ENCODE data around the gene MDGA2. TPM values are rescaled to one million over a fixed set of nuclear protein-coding genes. Genes with fewer than 3 reads are reported as not detected.

The MDGA2 gene
- total RNA-seq: not detected
- 0.02 TPM for total RNA-seq (2013)
- 0 to 0.10 (median 0) reads per million in 29 experiments for total RNA-seq

GRCh38 chr14:47675466-47676314 is at the start of gene MDGA2:
MDGA2 (minus strand) TSS chr14:47675605.
- H3K27me3 ChIP-seq (replicated peaks in 1 of 2; ENCODE audit: control insufficient read depth in 2 of 2, extremely low read depth in 1 of 2, insufficient read depth in 2 of 2, low read length in 1 of 2): peaks cover 16 to 34% of the 10 kb centered on the region in 2 experiments
- Mint-ChIP-seq H3K4me3 (no peak within 1 kb of the TSS), H3K9me3 (peaks cover 0 to 3% (median 0%) of the 10 kb centered on the region in 3 donors), H3K27ac (no peak within 1 kb of the TSS), H3K27me3 (peaks cover 26 to 36% of the 10 kb centered on the region in 2 donors), H3K4me1 (peaks cover 0 to 4% (median 0%) of the 10 kb centered on the region in 3 donors), H3K36me3 (no peaks in the 10 kb centered on the region)
- POLR2A ChIA-PET: no interaction called here
- 6% methylated on average over 87 of the region's 90 CpGs for WGBS (ENCODE audit: insufficient coverage)
- no peak for DNase-seq
- H3K4me3 ChIP-seq (ENCODE audit: control insufficient read depth in 1 of 2, extremely low read depth in 1 of 2, low read length in 1 of 2): no peak within 1 kb of the TSS
- no peaks in the 10 kb centered on the region for H3K9me3 ChIP-seq
- CTCF ChIA-PET: no interaction called here
- no peaks in the 10 kb centered on the region for H3K36me3 ChIP-seq (ENCODE audit: control insufficient read depth in 2 of 2, extremely low read depth in 1 of 2, insufficient read depth in 1 of 2, low read length in 1 of 2)
- no peak within 1 kb of the TSS for H3K27ac ChIP-seq (ENCODE audit: low read length)
- peak in 1 of 4 experiments; percentile 7 for ATAC-seq (replicated peaks in 1 of 4)
- no peaks in the 10 kb centered on the region for H3K4me1 ChIP-seq (ENCODE audit: control insufficient read depth in 1 of 2, extremely low read depth in 1 of 2, insufficient read depth in 2 of 2, low read length in 2 of 2)

GRCh38 chr14:47722929-47723693 is 47.7 kb upstream of the MDGA2 start:
- CTCF ChIA-PET: no interaction called here
- Histone ChIP-seq H3K9me3 (no peaks in the 10 kb centered on the region), H3K27ac (ENCODE audit: low read length) (no peak overlapping the region), H3K27me3 (replicated peaks in 1 of 2; ENCODE audit: control insufficient read depth in 2 of 2, extremely low read depth in 1 of 2, insufficient read depth in 2 of 2, low read length in 1 of 2) (no peaks in the 10 kb centered on the region), H3K4me1 (ENCODE audit: control insufficient read depth in 1 of 2, extremely low read depth in 1 of 2, insufficient read depth in 2 of 2, low read length in 2 of 2) (no peaks in the 10 kb centered on the region), H3K36me3 (ENCODE audit: control insufficient read depth in 2 of 2, extremely low read depth in 1 of 2, insufficient read depth in 1 of 2, low read length in 1 of 2) (no peaks in the 10 kb centered on the region), H3K4me3 (ENCODE audit: control insufficient read depth in 1 of 2, extremely low read depth in 1 of 2, low read length in 1 of 2) (no peak overlapping the region)
- peaks cover 0 to 6% (median 0%) of the 10 kb centered on the region in 3 donors for H3K9me3 Mint-ChIP-seq
- H3K36me3 Mint-ChIP-seq: no peaks in the 10 kb centered on the region
- ATAC-seq (replicated peaks in 1 of 4) (no peak), DNase-seq (no peak)
- POLR2A ChIA-PET: no interaction called here
- no peak overlapping the region for H3K27ac Mint-ChIP-seq
- H3K27me3 Mint-ChIP-seq: no peaks in the 10 kb centered on the region
- H3K4me1 Mint-ChIP-seq: no peaks in the 10 kb centered on the region
- WGBS (ENCODE audit: insufficient coverage): 56% methylated on average over 2 of the region's 2 CpGs
- H3K4me3 Mint-ChIP-seq: no peak overlapping the region

DNA sequence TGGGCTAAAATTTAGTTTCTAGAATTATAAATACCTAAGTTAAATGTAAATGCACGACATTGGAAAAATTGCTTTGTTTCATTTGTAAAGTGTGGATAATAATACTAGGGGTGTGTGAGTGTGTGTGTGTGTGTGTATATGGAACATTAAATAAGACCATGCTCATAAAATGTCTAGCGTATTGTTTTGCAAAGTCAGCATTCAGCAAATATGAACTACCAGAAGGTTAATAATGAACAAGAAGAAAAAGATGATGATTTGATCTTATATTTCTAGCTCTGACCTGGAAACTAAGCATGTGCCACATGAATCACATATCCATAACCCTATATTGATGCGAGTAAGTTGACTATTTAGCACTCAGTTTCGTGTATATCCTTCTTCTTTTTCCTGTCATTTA is 44.9 kb upstream of the MDGA2 start:
- H3K4me3 ChIP-seq (ENCODE audit: control insufficient read depth in 1 of 2, extremely low read depth in 1 of 2, low read length in 1 of 2): no peak overlapping the region
- CTCF ChIA-PET: interaction anchor here in 1 of 2 donors (0.7 kb wide), 1 partner anchor 64 kb away, joined by 3 read pairs; no protein-coding TSS in a partner anchor
- H3K4me1 ChIP-seq (ENCODE audit: control insufficient read depth in 1 of 2, extremely low read depth in 1 of 2, insufficient read depth in 2 of 2, low read length in 2 of 2): no peaks in the 10 kb centered on the region
- no peak overlapping the region for H3K4me3 Mint-ChIP-seq
- no peaks in the 10 kb centered on the region for H3K9me3 ChIP-seq
- WGBS (ENCODE audit: insufficient coverage): 100% methylated on average over 2 of the region's 4 CpGs
- H3K36me3 Mint-ChIP-seq: no peaks in the 10 kb centered on the region
- H3K36me3 ChIP-seq (ENCODE audit: control insufficient read depth in 2 of 2, extremely low read depth in 1 of 2, insufficient read depth in 1 of 2, low read length in 1 of 2): no peaks in the 10 kb centered on the region
- H3K27me3 Mint-ChIP-seq: no peaks in the 10 kb centered on the region
- POLR2A ChIA-PET: no interaction called here
- peaks cover 7 to 9% (median 7%) of the 10 kb centered on the region in 3 donors for H3K9me3 Mint-ChIP-seq
- DNase-seq (no peak), ATAC-seq (replicated peaks in 1 of 4) (no peak)
- no peaks in the 10 kb centered on the region for H3K4me1 Mint-ChIP-seq
- H3K27me3 ChIP-seq (replicated peaks in 1 of 2; ENCODE audit: control insufficient read depth in 2 of 2, extremely low read depth in 1 of 2, insufficient read depth in 2 of 2, low read length in 1 of 2): no peaks in the 10 kb centered on the region
- no peak overlapping the region for H3K27ac ChIP-seq (ENCODE audit: low read length)
- no peak overlapping the region for H3K27ac Mint-ChIP-seq

GRCh38 chr14:47715330-47715729 is 39.9 kb upstream of the MDGA2 start:
- WGBS (ENCODE audit: insufficient coverage): no CpG with 5 or more reads among the region's 3 CpGs
- ChIA-PET CTCF (no interaction called here), POLR2A (no interaction called here)
- Histone ChIP-seq H3K27me3 (replicated peaks in 1 of 2; ENCODE audit: control insufficient read depth in 2 of 2, extremely low read depth in 1 of 2, insufficient read depth in 2 of 2, low read length in 1 of 2) (no peaks in the 10 kb centered on the region), H3K4me3 (ENCODE audit: control insufficient read depth in 1 of 2, extremely low read depth in 1 of 2, low read length in 1 of 2) (no peak overlapping the region), H3K27ac (ENCODE audit: low read length) (no peak overlapping the region), H3K36me3 (ENCODE audit: control insufficient read depth in 2 of 2, extremely low read depth in 1 of 2, insufficient read depth in 1 of 2, low read length in 1 of 2) (no peaks in the 10 kb centered on the region), H3K9me3 (no peaks in the 10 kb centered on the region), H3K4me1 (ENCODE audit: control insufficient read depth in 1 of 2, extremely low read depth in 1 of 2, insufficient read depth in 2 of 2, low read length in 2 of 2) (no peaks in the 10 kb centered on the region)
- ATAC-seq (replicated peaks in 1 of 4) (no peak), DNase-seq (no peak)
- H3K27me3 Mint-ChIP-seq: no peaks in the 10 kb centered on the region
- H3K4me1 Mint-ChIP-seq: no peaks in the 10 kb centered on the region
- no peaks in the 10 kb centered on the region for H3K36me3 Mint-ChIP-seq
- no peak overlapping the region for H3K4me3 Mint-ChIP-seq
- H3K9me3 Mint-ChIP-seq: peaks cover 7 to 11% (median 7%) of the 10 kb centered on the region in 3 donors
- no peak overlapping the region for H3K27ac Mint-ChIP-seq

- ChIA-PET CTCF (no interaction called here), POLR2A (no interaction called here)
- Mint-ChIP-seq H3K27ac (no peak overlapping the region), H3K27me3 (no peaks in the 10 kb centered on the region), H3K4me1 (no peaks in the 10 kb centered on the region), H3K36me3 (no peaks in the 10 kb centered on the region), H3K9me3 (peaks cover 7 to 19% (median 7%) of the 10 kb centered on the region in 3 donors), H3K4me3 (no peak overlapping the region)
- H3K27me3 ChIP-seq (replicated peaks in 1 of 2; ENCODE audit: control insufficient read depth in 2 of 2, extremely low read depth in 1 of 2, insufficient read depth in 2 of 2, low read length in 1 of 2): no peaks in the 10 kb centered on the region
- no peak overlapping the region for H3K27ac ChIP-seq (ENCODE audit: low read length)
- no CpG with 5 or more reads among the region's 2 CpGs for WGBS (ENCODE audit: insufficient coverage)
- no peak for DNase-seq
- no peak overlapping the region for H3K4me3 ChIP-seq (ENCODE audit: control insufficient read depth in 1 of 2, extremely low read depth in 1 of 2, low read length in 1 of 2)
- no peaks in the 10 kb centered on the region for H3K36me3 ChIP-seq (ENCODE audit: control insufficient read depth in 2 of 2, extremely low read depth in 1 of 2, insufficient read depth in 1 of 2, low read length in 1 of 2)
- ATAC-seq (replicated peaks in 1 of 4): no peak
- no peaks in the 10 kb centered on the region for H3K4me1 ChIP-seq (ENCODE audit: control insufficient read depth in 1 of 2, extremely low read depth in 1 of 2, insufficient read depth in 2 of 2, low read length in 2 of 2)
- H3K9me3 ChIP-seq: no peaks in the 10 kb centered on the region
Measured at GRCh38 chr14:47710581-47710980, 35.2 kb upstream of the MDGA2 start.

DNA sequence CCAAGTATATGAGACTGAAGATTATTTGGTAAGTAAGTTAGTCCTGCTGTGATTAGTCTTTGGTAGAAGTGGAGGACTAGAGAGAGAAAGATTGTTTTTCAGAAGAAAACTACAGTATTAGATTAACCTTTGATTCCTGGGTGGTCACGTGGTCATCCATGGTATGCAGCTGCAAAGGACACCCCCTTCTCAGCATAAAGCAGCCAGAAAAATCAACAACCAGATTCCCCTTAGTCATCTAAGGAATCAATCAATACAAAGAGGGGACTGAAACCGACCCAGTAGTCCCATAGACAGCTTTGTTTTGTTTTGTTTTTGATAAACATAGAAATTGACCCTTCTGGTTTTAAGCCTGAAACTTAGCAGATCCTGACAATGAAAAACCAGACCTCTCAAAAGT is 30.3 kb upstream of the MDGA2 start:
- no peaks in the 10 kb centered on the region for H3K27me3 Mint-ChIP-seq
- H3K4me3 Mint-ChIP-seq: no peak overlapping the region
- Histone ChIP-seq H3K9me3 (no peaks in the 10 kb centered on the region), H3K27me3 (replicated peaks in 1 of 2; ENCODE audit: control insufficient read depth in 2 of 2, extremely low read depth in 1 of 2, insufficient read depth in 2 of 2, low read length in 1 of 2) (no peaks in the 10 kb centered on the region), H3K4me3 (ENCODE audit: control insufficient read depth in 1 of 2, extremely low read depth in 1 of 2, low read length in 1 of 2) (no peak overlapping the region), H3K36me3 (ENCODE audit: control insufficient read depth in 2 of 2, extremely low read depth in 1 of 2, insufficient read depth in 1 of 2, low read length in 1 of 2) (no peaks in the 10 kb centered on the region), H3K4me1 (ENCODE audit: control insufficient read depth in 1 of 2, extremely low read depth in 1 of 2, insufficient read depth in 2 of 2, low read length in 2 of 2) (no peaks in the 10 kb centered on the region), H3K27ac (ENCODE audit: low read length) (no peak overlapping the region)
- DNase-seq (no peak), ATAC-seq (replicated peaks in 1 of 4) (no peak)
- POLR2A ChIA-PET: no interaction called here
- H3K9me3 Mint-ChIP-seq: peaks cover 3 to 16% (median 10%) of the 10 kb centered on the region in 3 donors
- CTCF ChIA-PET: no interaction called here
- H3K4me1 Mint-ChIP-seq: no peaks in the 10 kb centered on the region
- no CpG with 5 or more reads among the region's 2 CpGs for WGBS (ENCODE audit: insufficient coverage)
- no peak overlapping the region for H3K27ac Mint-ChIP-seq
- H3K36me3 Mint-ChIP-seq: no peaks in the 10 kb centered on the region
